GM12878 (cell line): ENCODE results near the gene OOSP4B. TPM values are rescaled to one million over a fixed set of nuclear protein-coding genes. Genes with fewer than 3 reads are reported as not detected.
"Not testable (repeated sequence)": the region's sequence is repeated elsewhere in the genome, so short reads cannot be mapped to it uniquely, and the experiment has no call there.

Source experiments
- ATAC-seq: fragments of 200-7000 bp; cut with Tn5 transposase; 3 replicates; pipeline ENCODE4 v1.9.1; 2020; ENCODE audit warnings: mild to moderate bottlenecking, moderate library complexity
- BruUV-seq: library from RNA; stranded (reverse); fragments of 400-500 nt; replicated peaks from 2 replicates; lab custom pipeline; 2021; lab: Mats Ljungman, UMichigan
- CTCF ChIA-PET: fragments of 300-600 bp; sonication (Branson Sonifier 250); formaldehyde crosslinking; extraction: SDS; loops from one replicate; lab custom pipeline; 2021; ENCODE audit warnings: inconsistent platforms; lab: Yijun Ruan, JAX
- POLR2A ChIA-PET: fragments of 350-600 bp; formaldehyde crosslinking; extraction: SDS; loops from one replicate; lab custom pipeline; 2021; ENCODE audit warnings: inconsistent platforms; lab: Charles Lee
- RAD21 ChIA-PET: fragments of 300-600 bp; sonication (Branson Sonifier 250); formaldehyde crosslinking; loops from one replicate; lab custom pipeline; 2023; ENCODE audit warnings: antibody characterized with exemption; ENCODE audit not compliant: unreplicated experiment; lab: Charles Lee
- SMC1A ChIA-PET: fragments of 300-600 bp; sonication (Branson Sonifier 250); formaldehyde crosslinking; loops from one replicate; lab custom pipeline; 2023; ENCODE audit not compliant: unreplicated experiment, uncharacterized antibody; lab: Charles Lee
- DNase-seq: peaks from one replicate; pipeline ENCODE4 v3.0.0-alpha.2; 2011; ENCODE audit warnings: low read depth, low spot score
- FAIRE-seq: peaks from 3 replicates; lab custom pipeline; 2011; peaks lifted over from hg19 to GRCh38; lab: Jason Lieb, UNC
- H2AFZ ChIP-seq: 2 replicates; pipeline ENCODE4 v1.6.0; 2011; ENCODE audit warnings: low read depth, low read length, control low read depth; ENCODE audit not compliant: control insufficient read depth
- H3K27ac ChIP-seq: 2 replicates; pipeline ENCODE4 v1.5.1; 2011; ENCODE audit warnings: control low read depth; ENCODE audit not compliant: control insufficient read depth, insufficient read depth
- H3K27me3 ChIP-seq, 2 experiments: replicated peaks in 1 of 2; 2 replicates each; pipeline versions ENCODE4 v1.6.0 to v1.6.1; 2011; ENCODE audit warnings: low read length in 1 of 2; ENCODE audit not compliant: control insufficient read depth in 2 of 2, insufficient read depth in 2 of 2
- H3K36me3 ChIP-seq, 2 experiments: 2 replicates each; pipeline ENCODE4 v1.5.1; 2011; ENCODE audit warnings: low read length in 1 of 2; ENCODE audit not compliant: control insufficient read depth in 2 of 2, insufficient read depth in 2 of 2
- H3K4me1 ChIP-seq: 2 replicates; pipeline ENCODE4 v1.6.1; 2011; ENCODE audit warnings: mild to moderate bottlenecking, low read length, moderate library complexity, mixed read lengths; ENCODE audit not compliant: control insufficient read depth, insufficient read depth
- H3K4me2 ChIP-seq: 2 replicates; pipeline ENCODE4 v1.6.0; 2011; ENCODE audit warnings: control low read depth; ENCODE audit not compliant: control insufficient read depth, insufficient read depth
- H3K4me3 ChIP-seq: fragments of 200-600 bp; sonication (generic); 2 replicates; pipeline ENCODE4 v1.5.1; 2016
- H3K79me2 ChIP-seq: 2 replicates; pipeline ENCODE4 v1.6.0; 2011; ENCODE audit warnings: low read length; ENCODE audit not compliant: control insufficient read depth, insufficient read depth
- H3K9ac ChIP-seq: 2 replicates; pipeline ENCODE4 v1.8.0; 2011; ENCODE audit warnings: low read length, control low read depth, mixed read lengths; ENCODE audit not compliant: control insufficient read depth, insufficient read depth
- H3K9me3 ChIP-seq: replicated peaks from 3 replicates; pipeline ENCODE4 v1.5.1; 2011; ENCODE audit warnings: mild to moderate bottlenecking, low read length; ENCODE audit not compliant: control insufficient read depth, insufficient read depth
- H4K20me1 ChIP-seq: 2 replicates; pipeline ENCODE4 v1.6.0; 2011; ENCODE audit not compliant: control insufficient read depth, insufficient read depth
- ASH2L ChIP-seq: fragments of 300-600, 200-600 bp; sonication (generic); IDR thresholded peaks from 2 replicates; pipeline ENCODE4 v1.6.1; 2017; ENCODE audit warnings: low read depth, mild to moderate bottlenecking, borderline replicate concordance
- BACH1 ChIP-seq: fragments of 450-650 bp; IDR thresholded peaks from 2 replicates; pipeline ENCODE4 v1.6.1; 2017; ENCODE audit warnings: mild to moderate bottlenecking, borderline replicate concordance
- DPF2 ChIP-seq: fragments of 450-650 bp; IDR thresholded peaks from 2 replicates; pipeline ENCODE4 v1.6.1; 2017; ENCODE audit warnings: mild to moderate bottlenecking
- HDGF ChIP-seq: fragments of 450-650 bp; IDR thresholded peaks from 2 replicates; pipeline ENCODE4 v1.6.1; 2016; ENCODE audit warnings: antibody characterized with exemption
- JUNB ChIP-seq: IDR thresholded peaks from 2 replicates; pipeline ENCODE4 v1.6.1; 2016; ENCODE audit warnings: antibody characterized with exemption, mild to moderate bottlenecking
- JUND ChIP-seq: IDR thresholded peaks from 2 replicates; pipeline ENCODE4 v1.6.1; 2012; ENCODE audit warnings: low read depth, mild to moderate bottlenecking, low read length, improper control_type of control experiment, moderate library complexity
- MTA3 ChIP-seq: IDR thresholded peaks from 2 replicates; pipeline ENCODE4 v1.6.1; 2012; ENCODE audit warnings: low read length, inconsistent platforms, borderline replicate concordance
- MYC ChIP-seq: IDR thresholded peaks from 2 replicates; pipeline ENCODE4 v1.6.1; 2011; ENCODE audit warnings: mild to moderate bottlenecking, low read length, moderate library complexity, inconsistent platforms; ENCODE audit not compliant: insufficient read depth, insufficient replicate concordance, insufficient read length, severe bottlenecking
- NFYA ChIP-seq: IDR thresholded peaks from 2 replicates; pipeline ENCODE4 v1.6.1; 2011; ENCODE audit warnings: low read depth, mild to moderate bottlenecking, low read length, improper control_type of control experiment, borderline replicate concordance
- NR2C2 ChIP-seq: IDR thresholded peaks from 2 replicates; pipeline ENCODE4 v1.6.1; 2011; ENCODE audit warnings: borderline replicate concordance, low read depth; ENCODE audit not compliant: control insufficient read depth, insufficient read length
- SUPT20H ChIP-seq: IDR thresholded peaks from 2 replicates; pipeline ENCODE4 v1.6.1; 2011; ENCODE audit warnings: low read depth, mild to moderate bottlenecking, low read length, moderate library complexity, borderline replicate concordance; ENCODE audit not compliant: control insufficient read depth
- WGBS: methylation state at CpG from one replicate; pipeline ENCODE4 v1.1.6; 2016; ENCODE audit warnings: low lambda C conversion rate; ENCODE audit not compliant: insufficient replicate concordance, insufficient coverage; ENCODE audit errors: missing lambda C conversion rate; 5-methylcytosine and 5-hydroxymethylcytosine counted together
- in situ Hi-C: fragments of 300-500 bp; cut with MboI; formaldehyde crosslinking; loops from 9 replicates; pipeline ENCODE4 v1.14.3; 2018; ENCODE audit warnings: mixed read lengths
- intact Hi-C: fragments of 100-400 bp; cut with micrococcal nuclease; formaldehyde crosslinking; loops from one replicate; pipeline ENCODE4 v1.14.2; 2022; ENCODE audit not compliant: unreplicated experiment
- polyA plus RNA-seq, 11 experiments: library from polyadenylated mRNA; depleted of rRNA in 4 of 11; unstranded in 6 of 11; stranded (reverse) in 5 of 11; fragments of >200 nt; fragmentation: Nextera tagmentation in 4 of 11; fragmentation: Illumina TruSeq in 1 of 11; extraction: Ambion mirVana in 4 of 11; extraction: Trizol in 1 of 11; gene quantifications; 1 replicate in 1 of 11; 2 replicates in 10 of 11; pipeline versions ENCODE4 v1.2.1 to v1.2.3, GENCODE V29; 2011 to 2016; ENCODE audit warnings: inconsistent platforms in 2 of 11, missing spikeins in 2 of 11, low read depth in 1 of 11
- total RNA-seq, 4 experiments: library from RNA; depleted of rRNA in 3 of 4; stranded (reverse); fragments of >200 nt in 3 of 4; fragmentation: Illumina TruSeq in 1 of 4; extraction: Trizol in 1 of 4; gene quantifications; 2 replicates each; pipeline versions ENCODE4 v1.2.1 to v1.2.3, GENCODE V29; 2013 to 2021
- TF ChIP-seq, protein P1 (sequence below): IDR thresholded peaks from 2 replicates; pipeline ENCODE4 v1.6.1; 2011; ENCODE audit warnings: low read depth, low read length, improper control_type of control experiment, borderline replicate concordance
- TF ChIP-seq, protein P2 (sequence below): fragments of 450-650 bp; IDR thresholded peaks from 2 replicates; pipeline ENCODE4 v1.6.1; 2014; ENCODE audit warnings: mild to moderate bottlenecking
- TF ChIP-seq, protein P3 (sequence below): IDR thresholded peaks from 2 replicates; pipeline ENCODE4 v1.6.1; 2012; ENCODE audit warnings: low read depth, low read length, improper control_type of control experiment

OOSP4B gene
- total and polyA plus RNA-seq, 10 of the 15 experiments (the other 5 are each of a cell fraction or from before 2014, with no cell fraction given): not detected

DNA sequence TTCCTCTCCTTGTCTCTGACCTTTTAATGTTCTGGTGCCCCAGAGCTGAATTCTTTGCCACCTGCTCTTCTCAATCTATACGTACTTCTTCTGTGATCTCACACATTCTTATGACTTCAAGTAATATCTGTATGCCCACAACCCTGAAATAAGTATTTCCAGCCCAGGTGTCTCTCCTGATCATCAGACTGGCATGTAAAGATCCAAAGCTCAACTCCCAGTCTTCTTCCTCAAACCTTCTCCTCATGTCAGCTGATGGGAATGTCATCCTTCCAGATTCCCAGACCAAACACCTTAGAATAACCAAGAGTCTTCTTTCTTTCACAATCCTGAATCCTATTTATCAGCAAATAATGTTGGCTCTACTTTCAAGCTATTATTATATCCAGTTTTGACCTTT, 48.8 kb downstream of the OOSP4B start (continued):
- no peak for TF ChIP-seq NFYA
- TF ChIP-seq, all 136 proteins: peak for 0

DNA sequence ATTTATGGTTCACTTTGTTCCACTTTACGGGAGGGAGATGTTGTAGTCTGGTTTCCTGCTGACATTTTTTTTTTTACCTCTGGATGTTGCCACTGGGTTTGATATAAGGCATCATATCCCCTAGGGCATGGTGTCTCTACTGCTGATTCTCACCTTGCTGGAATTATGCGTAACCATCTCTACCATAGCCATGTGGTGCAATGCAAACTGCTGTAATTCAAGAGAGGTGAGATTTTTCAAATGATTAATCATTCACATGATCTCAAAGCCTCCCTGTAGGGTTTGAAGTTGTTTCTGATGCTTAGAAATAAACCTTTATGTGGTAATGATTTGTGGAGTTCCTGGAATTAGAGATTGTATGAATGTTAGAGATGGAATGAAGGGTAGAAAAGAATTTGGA, 52.5 kb downstream of the OOSP4B start:
- no peak overlapping the region for H3K9ac ChIP-seq
- RAD21 ChIA-PET: no interaction called here
- FAIRE-seq (no peak), ATAC-seq (no peak), DNase-seq (no peak)
- no peak overlapping the region for H3K4me2 ChIP-seq
- no peaks in the 10 kb centered on the region for H3K27me3 ChIP-seq
- TF ChIP-seq, protein P1, sequence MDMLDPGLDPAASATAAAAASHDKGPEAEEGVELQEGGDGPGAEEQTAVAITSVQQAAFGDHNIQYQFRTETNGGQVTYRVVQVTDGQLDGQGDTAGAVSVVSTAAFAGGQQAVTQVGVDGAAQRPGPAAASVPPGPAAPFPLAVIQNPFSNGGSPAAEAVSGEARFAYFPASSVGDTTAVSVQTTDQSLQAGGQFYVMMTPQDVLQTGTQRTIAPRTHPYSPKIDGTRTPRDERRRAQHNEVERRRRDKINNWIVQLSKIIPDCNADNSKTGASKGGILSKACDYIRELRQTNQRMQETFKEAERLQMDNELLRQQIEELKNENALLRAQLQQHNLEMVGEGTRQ: no peak
- TF ChIP-seq SUPT20H (no peak), MYC (no peak), HDGF (no peak), JUND (no peak), ASH2L (no peak), NR2C2 (no peak), JUNB (no peak), MTA3 (no peak), DPF2 (no peak), BACH1 (no peak)
- TF ChIP-seq, protein P2, sequence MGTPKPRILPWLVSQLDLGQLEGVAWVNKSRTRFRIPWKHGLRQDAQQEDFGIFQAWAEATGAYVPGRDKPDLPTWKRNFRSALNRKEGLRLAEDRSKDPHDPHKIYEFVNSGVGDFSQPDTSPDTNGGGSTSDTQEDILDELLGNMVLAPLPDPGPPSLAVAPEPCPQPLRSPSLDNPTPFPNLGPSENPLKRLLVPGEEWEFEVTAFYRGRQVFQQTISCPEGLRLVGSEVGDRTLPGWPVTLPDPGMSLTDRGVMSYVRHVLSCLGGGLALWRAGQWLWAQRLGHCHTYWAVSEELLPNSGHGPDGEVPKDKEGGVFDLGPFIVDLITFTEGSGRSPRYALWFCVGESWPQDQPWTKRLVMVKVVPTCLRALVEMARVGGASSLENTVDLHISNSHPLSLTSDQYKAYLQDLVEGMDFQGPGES: no peak
- TF ChIP-seq, protein P3, sequence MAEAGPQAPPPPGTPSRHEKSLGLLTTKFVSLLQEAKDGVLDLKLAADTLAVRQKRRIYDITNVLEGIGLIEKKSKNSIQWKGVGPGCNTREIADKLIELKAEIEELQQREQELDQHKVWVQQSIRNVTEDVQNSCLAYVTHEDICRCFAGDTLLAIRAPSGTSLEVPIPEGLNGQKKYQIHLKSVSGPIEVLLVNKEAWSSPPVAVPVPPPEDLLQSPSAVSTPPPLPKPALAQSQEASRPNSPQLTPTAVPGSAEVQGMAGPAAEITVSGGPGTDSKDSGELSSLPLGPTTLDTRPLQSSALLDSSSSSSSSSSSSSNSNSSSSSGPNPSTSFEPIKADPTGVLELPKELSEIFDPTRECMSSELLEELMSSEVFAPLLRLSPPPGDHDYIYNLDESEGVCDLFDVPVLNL: no peak
- 41% methylated on average over 2 of the region's 2 CpGs for WGBS
- in situ Hi-C loops: no loop called here
- H4K20me1 ChIP-seq: no peaks in the 10 kb centered on the region
- SMC1A ChIA-PET: no interaction called here
- H3K4me3 ChIP-seq: no peak overlapping the region
- POLR2A ChIA-PET: no interaction called here
- no peak overlapping the region for H3K27ac ChIP-seq
- intact Hi-C loops: no loop called here
- CTCF ChIA-PET: no interaction called here
- no TSS peak for BruUV-seq
- H3K79me2 ChIP-seq: no peaks in the 10 kb centered on the region
- no peaks in the 10 kb centered on the region for H3K9me3 ChIP-seq
- no peak overlapping the region for H2AFZ ChIP-seq
- no peaks in the 10 kb centered on the region for H3K4me1 ChIP-seq
- H3K36me3 ChIP-seq: no peaks in the 10 kb centered on the region

DNA sequence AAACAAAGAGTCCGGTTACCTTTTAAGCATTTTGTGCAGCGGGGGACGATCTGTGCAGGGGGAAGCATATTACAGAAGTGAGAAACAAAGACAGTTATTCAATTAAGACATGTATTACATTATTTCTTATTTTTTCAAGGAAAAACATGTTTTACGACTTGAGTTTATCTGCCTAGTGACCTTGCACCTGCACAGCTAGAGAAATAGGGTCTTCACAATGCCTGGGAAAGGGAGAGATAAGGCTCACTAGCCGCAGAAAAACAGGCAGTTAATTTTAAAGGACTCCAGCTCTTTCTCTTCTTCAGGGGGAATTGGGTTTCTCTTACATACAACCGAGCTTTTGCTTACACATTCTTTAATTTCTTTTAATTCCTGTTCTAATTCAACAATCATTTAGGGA, 54.7 kb downstream of the OOSP4B start:
- BruUV-seq, FAIRE-seq, POLR2A ChIA-PET, H3K27me3 ChIP-seq, H2AFZ ChIP-seq, H3K4me2 ChIP-seq, H3K27ac ChIP-seq, H3K79me2 ChIP-seq, H3K4me1 ChIP-seq, CTCF ChIA-PET, H3K9me3 ChIP-seq, DNase-seq, SMC1A ChIA-PET, H4K20me1 ChIP-seq, H3K4me3 ChIP-seq, H3K36me3 ChIP-seq, in situ Hi-C loops, ATAC-seq, H3K9ac ChIP-seq, RAD21 ChIA-PET: not testable (repeated sequence)
- whole genome bisulfite sequencing: 23% methylated on average over 6 of the region's 6 CpGs
- intact Hi-C loops: loop anchor here (10.0 kb wide), 1 partner anchor 183 kb away; no protein-coding TSS in a partner anchor
